Kasumi-1 (cell line): ENCODE results near the gene BORCS6.

ENCODE experiments used
- DNase-seq, 2 experiments: peaks; one replicate each; lab custom pipeline; 2025; lab: John Stamatoyannopoulos, UW

BORCS6 gene

DNA sequence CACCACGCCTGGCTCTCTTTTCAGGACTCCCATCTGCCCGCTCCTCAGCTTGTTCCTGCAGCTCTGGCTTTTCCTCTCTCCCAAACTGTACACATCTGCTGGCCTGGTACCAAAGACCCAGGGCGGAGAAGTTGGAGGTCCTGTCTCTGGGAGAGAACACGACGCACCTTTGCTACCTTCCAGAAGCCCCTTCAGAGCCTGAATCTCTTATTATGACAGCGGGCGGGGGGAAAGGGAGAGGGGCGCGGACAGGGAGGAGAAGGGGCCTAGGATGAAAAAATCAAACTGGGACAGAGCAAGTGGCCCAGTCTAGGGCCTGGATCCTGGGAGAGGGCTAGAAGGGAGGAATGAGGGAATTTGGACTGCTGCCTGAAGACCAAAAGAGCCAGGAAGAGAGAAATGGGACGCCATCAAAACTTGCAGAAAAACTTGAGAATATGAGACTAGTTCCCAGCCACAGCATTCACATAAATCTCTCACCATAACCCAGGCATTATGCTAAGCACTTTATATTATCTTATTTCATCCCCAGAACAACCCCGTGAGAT is 35.3 kb downstream of the BORCS6 start:
- DNase-seq = no peak

DNA sequence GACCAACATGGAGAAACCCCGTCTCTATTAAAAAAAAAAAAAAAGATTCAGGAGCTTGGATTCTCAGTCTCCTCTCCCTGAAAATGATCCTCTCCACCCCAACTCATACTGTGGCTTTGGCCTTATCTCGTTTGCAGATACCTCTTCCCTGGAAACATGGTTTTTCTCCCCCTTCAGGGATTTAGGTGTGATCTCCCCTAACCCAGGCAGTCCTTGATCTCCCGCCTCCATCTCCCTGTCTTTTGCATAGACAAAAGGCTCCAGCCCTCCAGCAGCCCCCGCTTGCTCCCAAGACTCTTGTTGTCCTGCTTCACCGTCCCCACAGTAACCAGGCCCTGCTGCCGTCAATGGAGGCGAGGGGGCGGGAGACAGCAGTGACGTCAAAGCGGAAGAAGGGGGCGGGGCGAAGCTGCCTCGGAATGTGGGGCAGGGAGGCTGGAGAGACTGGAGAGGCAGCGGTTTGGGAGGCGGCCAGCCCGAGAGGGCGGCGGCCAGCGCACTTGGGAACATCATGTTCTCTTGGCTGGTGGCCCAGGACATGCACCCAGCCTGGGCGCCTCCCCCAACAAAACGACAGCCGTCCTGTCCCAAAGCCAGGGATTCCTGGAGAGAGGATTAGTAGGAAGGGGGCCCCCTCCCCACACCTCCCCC is 35.9 kb downstream of the BORCS6 start:
- peak; percentile 56 to 64 for DNase-seq

- peak; percentile 7 to 10 for DNase-seq
Observed at GRCh38 chr17:8153525-8153956, 36.4 kb downstream of the BORCS6 start.

- DNase-seq = no peak
Observed at GRCh38 chr17:8153031-8153451, 36.9 kb downstream of the BORCS6 start.

DNA sequence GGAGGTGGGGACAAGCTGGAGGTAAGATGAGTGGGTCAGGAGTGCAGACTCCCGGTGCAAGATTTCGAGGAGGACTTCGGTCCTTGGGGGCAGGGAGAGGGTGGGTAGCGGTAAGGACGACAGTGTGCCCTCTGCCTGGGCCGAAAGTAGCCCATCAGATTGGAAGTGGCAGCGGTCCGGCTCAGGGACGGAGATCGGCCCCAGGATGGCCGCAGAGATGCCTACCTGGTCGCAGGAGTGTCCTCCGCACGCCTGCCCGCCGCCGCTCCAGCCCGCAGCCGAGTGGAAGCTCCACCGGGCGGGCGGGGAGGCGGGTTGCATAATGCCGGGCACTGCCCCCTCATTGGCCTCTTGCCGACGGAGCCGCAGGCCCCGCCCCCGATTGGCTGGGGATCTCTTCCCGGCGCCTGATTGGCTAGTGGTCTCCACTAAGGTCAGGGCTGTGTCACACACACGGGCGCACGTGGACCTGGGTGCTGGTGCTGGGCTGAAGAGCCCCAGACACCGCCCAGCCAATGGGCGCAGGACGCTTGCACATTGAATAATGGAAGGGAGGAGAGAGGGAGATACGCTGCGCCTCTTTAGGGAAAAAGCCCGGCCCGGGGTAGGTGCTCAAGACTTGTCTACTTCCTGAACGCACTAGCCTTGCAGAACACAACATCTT is 37.7 kb downstream of the BORCS6 start, which contains the start of gene PER1:
Gene PER1 (minus strand): TSS at position 293 of the 664 bp plus-strand sequence. CDS start 1,698 bp downstream, outside the sequence.
- DNase-seq = peak; percentile 32 to 35

DNA sequence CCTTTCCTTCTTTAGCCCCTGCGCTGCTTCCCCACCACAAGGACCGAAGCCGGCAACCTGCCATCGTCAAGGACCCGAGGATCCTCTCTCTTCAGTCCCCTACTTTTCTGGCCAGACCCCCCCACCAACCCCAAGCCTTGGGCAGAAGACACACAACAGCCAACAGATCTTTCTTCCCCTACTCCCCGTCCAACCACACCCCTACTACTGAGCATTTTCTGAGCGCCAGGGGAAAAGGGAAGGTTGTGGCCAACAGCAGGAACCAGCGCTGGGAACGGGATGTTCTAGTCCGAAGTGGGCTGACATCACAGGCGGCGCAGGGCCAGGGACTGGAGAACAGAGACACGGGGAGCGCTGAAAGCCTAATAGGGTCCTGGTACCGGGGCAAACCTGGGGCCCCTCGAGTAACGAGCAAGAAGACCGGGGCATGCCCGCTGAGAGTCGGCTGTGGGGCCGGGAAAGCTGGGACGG is 38.3 kb downstream of the BORCS6 start:
- peak; percentile 25 to 29 for DNase-seq

DNA sequence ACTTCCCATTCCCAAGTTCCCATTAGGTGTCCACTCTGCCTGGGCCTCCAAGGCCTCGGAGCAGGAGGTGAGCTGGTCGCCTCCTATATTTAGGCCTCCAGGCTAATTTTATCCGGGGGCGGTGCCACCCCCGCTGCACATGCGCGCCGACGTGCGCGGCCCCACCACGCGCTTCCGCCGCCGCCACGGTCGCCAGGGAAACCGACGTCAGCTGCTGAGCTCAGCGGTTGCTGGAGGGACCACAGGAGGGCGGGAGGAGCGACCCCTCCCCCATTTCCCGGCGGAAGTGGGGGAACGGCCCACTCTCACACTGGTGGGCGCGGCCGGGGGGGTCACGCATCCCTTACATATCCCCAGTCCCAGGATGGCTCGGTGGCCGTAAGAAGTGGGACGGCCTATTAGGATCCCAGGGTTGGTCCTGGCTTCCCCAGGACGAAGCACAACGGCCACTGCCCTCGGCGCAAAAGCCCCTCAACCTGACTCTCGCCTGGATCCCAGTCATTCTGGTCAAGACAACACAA is 38.8 kb downstream of the BORCS6 start:
- DNase-seq = peak; percentile 27 to 28

GRCh38 chr17:8150194-8151119 is 39.5 kb downstream of the BORCS6 start:
- no peak for DNase-seq

GRCh38 chr17:8149419-8150193 is 40.4 kb downstream of the BORCS6 start:
- no peak for DNase-seq

GRCh38 chr17:8148560-8148959 is 41.4 kb downstream of the BORCS6 start:
- DNase-seq = no peak

DNA sequence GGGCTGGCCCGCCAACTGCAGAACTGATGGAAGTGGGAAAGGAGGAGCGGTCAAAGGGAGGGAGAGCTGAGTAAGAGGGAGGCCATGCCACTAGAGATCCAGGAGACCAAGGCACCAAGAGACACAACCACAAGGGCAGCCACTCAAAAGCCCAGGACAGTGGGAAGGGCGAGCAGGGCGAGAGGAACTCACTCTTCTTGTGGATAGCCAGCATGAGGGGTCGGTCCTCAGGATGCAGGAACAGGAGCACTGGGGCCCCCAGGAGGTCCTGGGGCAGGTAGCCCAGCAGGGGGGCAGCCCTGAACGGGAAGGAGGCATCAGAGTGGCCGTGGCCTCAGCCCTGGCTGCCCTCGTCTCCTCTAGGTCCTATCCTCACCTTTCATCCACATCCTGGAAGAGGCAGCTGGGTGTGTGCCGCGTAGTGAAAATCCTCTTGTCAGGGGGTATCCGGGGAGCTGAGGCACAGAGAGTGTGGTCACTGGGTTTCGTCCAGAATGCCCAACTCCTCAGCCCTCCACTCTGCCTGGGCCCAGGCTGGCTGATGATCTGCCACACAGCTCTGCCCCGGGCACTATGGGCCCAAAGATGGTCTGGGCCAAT is 42.1 kb downstream of the BORCS6 start:
- DNase-seq = no peak

DNA sequence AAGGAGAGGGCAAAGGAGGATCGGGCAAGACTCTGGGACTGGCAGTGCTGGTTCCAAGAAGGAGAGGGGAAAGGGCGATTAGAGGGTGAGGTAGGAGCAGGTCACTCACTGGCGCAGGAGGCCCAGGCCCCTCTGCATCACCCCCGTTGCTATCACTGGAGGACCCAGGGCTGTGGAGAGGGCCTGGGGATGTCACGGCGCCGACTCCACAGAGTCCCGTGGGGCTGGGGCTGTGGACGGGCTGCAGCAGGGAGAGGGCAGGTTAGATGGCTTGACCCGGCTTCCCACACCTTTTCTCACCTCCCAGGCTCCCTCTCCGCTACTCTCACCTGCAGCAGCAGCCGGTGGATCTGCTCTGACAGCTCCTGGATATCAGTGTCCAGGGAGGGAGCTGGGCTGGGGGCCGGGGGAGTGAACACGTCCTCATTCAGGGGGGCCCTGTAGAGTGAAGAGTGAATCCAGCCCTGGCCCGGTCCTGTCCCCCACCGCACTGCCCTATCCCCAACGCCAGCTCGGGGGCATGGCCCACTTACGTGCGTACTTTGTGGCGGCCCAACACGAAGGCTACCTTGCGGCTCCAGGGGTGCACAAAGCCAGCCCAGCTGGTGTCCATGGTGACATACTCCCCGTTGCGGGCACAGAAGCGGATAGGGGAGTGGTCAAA is 42.7 kb downstream of the BORCS6 start:
- DNase-seq = no peak

GRCh38 chr17:8146381-8147140 is 43.4 kb downstream of the BORCS6 start:
- DNase-seq = no peak

GRCh38 chr17:8145811-8146210 is 44.2 kb downstream of the BORCS6 start:
- DNase-seq = no peak

GRCh38 chr17:8144401-8145231 is 45.4 kb downstream of the BORCS6 start:
- DNase-seq = no peak

- DNase-seq = no peak
Observed at GRCh38 chr17:8143581-8144400, 46.2 kb downstream of the BORCS6 start.

DNA sequence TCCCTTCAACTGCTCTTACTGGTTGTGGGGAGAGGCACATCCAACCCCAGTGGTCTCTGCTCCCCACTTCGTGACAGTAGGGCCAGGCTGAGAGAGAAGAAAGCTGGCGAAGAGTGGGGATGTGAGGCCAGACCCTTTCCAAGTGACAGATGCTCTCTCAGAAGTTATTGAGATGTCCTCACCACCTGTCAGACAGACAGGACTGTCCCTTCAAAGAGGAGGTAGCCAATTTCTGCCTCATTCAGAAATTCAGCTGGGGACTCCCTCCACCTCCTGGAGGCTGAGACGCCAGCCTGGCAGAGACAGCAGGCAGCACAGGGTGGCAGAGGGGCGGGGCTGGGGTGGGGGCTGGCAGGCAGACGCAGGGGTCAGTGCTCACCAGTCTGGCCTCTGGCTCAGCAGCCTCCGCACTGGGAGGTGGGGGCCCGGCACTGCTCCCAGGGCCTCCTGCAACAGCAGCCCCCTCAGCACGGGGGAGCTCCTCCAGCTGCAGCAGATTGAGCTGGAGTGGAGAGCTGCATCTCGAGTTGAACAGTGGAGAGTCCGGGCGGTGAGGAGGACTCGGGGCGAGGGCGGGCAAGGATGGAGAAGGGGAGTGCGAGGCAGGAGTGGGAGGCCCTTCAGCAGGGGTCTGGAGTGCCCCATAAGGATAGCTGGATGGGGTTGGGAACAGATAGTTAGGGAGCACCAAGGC is 46.9 kb downstream of the BORCS6 start:
- no peak for DNase-seq
